SK-N-SH (cell line): ENCODE measurements around the gene ATL3. TPM values are rescaled to one million over a fixed set of nuclear protein-coding genes. Genes with fewer than 3 reads are reported as not detected.
A peak's percentile ranks its signal among the peaks of the same experiment; 100 is the strongest.

Source experiments
- CTCF ChIA-PET: fragments of 300-600, 350-600 bp; formaldehyde crosslinking; extraction: SDS; loops from one replicate; lab custom pipeline; 2021; lab: Yijun Ruan, JAX
- POLR2A ChIA-PET: fragments of 350-600 bp; sonication (Branson Sonifier 250); formaldehyde crosslinking; extraction: SDS; loops from one replicate; lab custom pipeline; 2020; ENCODE audit warnings: antibody characterized with exemption, inconsistent platforms; lab: Yijun Ruan, JAX
- DNase-seq: peaks from one replicate; pipeline ENCODE4 v3.0.0; 2012
- H2AFZ ChIP-seq: fragments of 200-600 bp; sonication (generic); 2 replicates; pipeline ENCODE4 v1.8.1; 2016; ENCODE audit warnings: antibody characterized with exemption, mild to moderate bottlenecking, low read depth
- H3F3A ChIP-seq: fragments of 200-600 bp; sonication (generic); replicated peaks from 2 replicates; pipeline ENCODE3; 2016; ENCODE audit warnings: antibody characterized with exemption, mild to moderate bottlenecking; ENCODE audit not compliant: insufficient read depth
- H3K27ac ChIP-seq, 2 experiments: fragments of 200-500 bp in 1 of 2; fragments of 200-600 bp in 1 of 2; sonication (Bioruptor generic) in 1 of 2; sonication (generic), shearing (Covaris generic) in 1 of 2; 2 replicates each; pipeline versions ENCODE4 v1.5.1 to v1.6.1; 2014 to 2016; ENCODE audit warnings: low read depth in 2 of 2, inconsistent platforms in 1 of 2, low read length in 1 of 2, mild to moderate bottlenecking in 1 of 2, mixed read lengths in 1 of 2
- H3K27me3 ChIP-seq: fragments of 200-600 bp; sonication (generic), shearing (Covaris generic); 2 replicates; pipeline ENCODE4 v1.6.1; 2016; ENCODE audit warnings: mixed run types; ENCODE audit not compliant: insufficient read depth
- H3K36me3 ChIP-seq, 2 experiments: fragments of 200-500 bp in 1 of 2; fragments of 200-600 bp in 1 of 2; sonication (Bioruptor generic) in 1 of 2; sonication (generic) in 1 of 2; replicated peaks in 1 of 2; 2 replicates each; pipeline versions ENCODE3 to v1.5.1; 2014 to 2016; ENCODE audit warnings: low read length in 1 of 2, mild to moderate bottlenecking in 1 of 2; ENCODE audit not compliant: insufficient read depth in 2 of 2, control insufficient read depth in 1 of 2
- H3K4me1 ChIP-seq, 2 experiments: fragments of 200-500 bp in 1 of 2; fragments of 200-600 bp in 1 of 2; sonication (Bioruptor generic) in 1 of 2; sonication (generic), shearing (Covaris generic) in 1 of 2; 2 replicates each; pipeline versions ENCODE4 v1.5.1 to v1.6.1; 2014 to 2016; ENCODE audit warnings: low read depth in 1 of 2, low read length in 1 of 2, mixed run types in 1 of 2; ENCODE audit not compliant: insufficient read depth in 2 of 2, control insufficient read depth in 1 of 2
- H3K4me2 ChIP-seq: fragments of 200-600 bp; sonication (generic), shearing (Covaris generic); 2 replicates; pipeline ENCODE4 v1.6.1; 2017; ENCODE audit warnings: mixed run types
- H3K4me3 ChIP-seq, 2 experiments: fragments of 200-500 bp in 1 of 2; fragments of 200-600 bp in 1 of 2; sonication (Bioruptor generic) in 1 of 2; sonication (generic), shearing (Covaris generic) in 1 of 2; 2 replicates each; pipeline versions ENCODE4 v1.5.1 to v1.8.1; 2014 to 2016; ENCODE audit warnings: low read depth in 2 of 2, inconsistent platforms in 1 of 2, low read length in 1 of 2, mild to moderate bottlenecking in 1 of 2, mixed read lengths in 1 of 2, moderate library complexity in 1 of 2
- H3K79me2 ChIP-seq: fragments of 200-600 bp; sonication (generic); 2 replicates; pipeline ENCODE4 v1.8.1; 2017; ENCODE audit warnings: mild to moderate bottlenecking; ENCODE audit not compliant: insufficient read depth
- H3K9ac ChIP-seq: fragments of 200-600 bp; sonication (generic); 2 replicates; pipeline ENCODE4 v1.6.1; 2017; ENCODE audit warnings: mixed run types
- H3K9me2 ChIP-seq: fragments of 200-600 bp; sonication (generic); 2 replicates; pipeline ENCODE4 v1.6.1; 2017; ENCODE audit warnings: mixed run types
- H3K9me3 ChIP-seq: fragments of 200-600 bp; sonication (generic); 2 replicates; pipeline ENCODE4 v1.6.1; 2017; ENCODE audit warnings: mixed run types, mild to moderate bottlenecking, moderate library complexity
- H4K20me1 ChIP-seq: fragments of 200-600 bp; sonication (generic); 2 replicates; pipeline ENCODE4 v1.6.1; 2017; ENCODE audit warnings: mild to moderate bottlenecking, mixed run types; ENCODE audit not compliant: insufficient read depth
- CHD2 ChIP-seq: fragments of 150-350 bp; IDR thresholded peaks from 2 replicates; pipeline ENCODE4 v1.6.1; 2018; ENCODE audit warnings: low read length; ENCODE audit not compliant: partially characterized antibody
- FOSL2 ChIP-seq: IDR thresholded peaks from 2 replicates; pipeline ENCODE4 v1.4.0; 2012; ENCODE audit warnings: low read depth, mild to moderate bottlenecking, moderate library complexity, borderline replicate concordance
- FOXJ3 ChIP-seq: sonication (generic); formaldehyde crosslinking; IDR thresholded peaks from 2 replicates; pipeline ENCODE4 v1.5.1; 2020; ENCODE audit warnings: mild to moderate bottlenecking, missing genetic modification reagents
- GABPA ChIP-seq: IDR thresholded peaks from 2 replicates; pipeline ENCODE4 v1.4.0; 2012; ENCODE audit warnings: low read depth, mild to moderate bottlenecking
- GATA2 ChIP-seq: sonication (generic); formaldehyde crosslinking; IDR thresholded peaks from 2 replicates; pipeline ENCODE4 v1.5.0; 2020; ENCODE audit warnings: mild to moderate bottlenecking, missing genetic modification reagents
- MEF2A ChIP-seq: IDR thresholded peaks from 2 replicates; pipeline ENCODE4 v1.4.0; 2012; ENCODE audit warnings: low read depth, borderline replicate concordance
- NRF1 ChIP-seq: IDR thresholded peaks from 2 replicates; pipeline ENCODE4 v1.6.1; 2012; ENCODE audit warnings: low read depth, mild to moderate bottlenecking, low read length
- RAD21 ChIP-seq: IDR thresholded peaks from 2 replicates; pipeline ENCODE4 v1.6.1; 2012; ENCODE audit warnings: mild to moderate bottlenecking, low read length
- RCOR1 ChIP-seq: fragments of 150-350 bp; IDR thresholded peaks from 2 replicates; pipeline ENCODE4 v1.6.1; 2017; ENCODE audit warnings: antibody characterized with exemption, low read length
- RFX5 ChIP-seq: IDR thresholded peaks from 2 replicates; pipeline ENCODE4 v1.6.1; 2012; ENCODE audit warnings: mild to moderate bottlenecking, improper control_type of control experiment, low read length
- RXRA ChIP-seq: IDR thresholded peaks from 2 replicates; pipeline ENCODE4 v1.4.0; 2012; ENCODE audit warnings: low read depth, mild to moderate bottlenecking, borderline replicate concordance
- SMC3 ChIP-seq: IDR thresholded peaks from 2 replicates; pipeline ENCODE4 v1.6.1; 2012; ENCODE audit warnings: low read depth, low read length, improper control_type of control experiment
- TAF1 ChIP-seq: IDR thresholded peaks from 2 replicates; pipeline ENCODE4 v1.6.1; 2012; ENCODE audit warnings: low read depth, mild to moderate bottlenecking, low read length, moderate library complexity, borderline replicate concordance
- TCF12 ChIP-seq: IDR thresholded peaks from 2 replicates; pipeline ENCODE4 v1.4.0; 2012
- TEAD4 ChIP-seq: IDR thresholded peaks from 2 replicates; pipeline ENCODE4 v1.4.0; 2012; ENCODE audit warnings: mild to moderate bottlenecking, borderline replicate concordance; ENCODE audit not compliant: insufficient read depth
- WGBS: methylation state at CpG from one replicate; pipeline ENCODE4 v1.1.6; 2017; ENCODE audit warnings: low lambda C conversion rate; 5-methylcytosine and 5-hydroxymethylcytosine counted together
- polyA plus RNA-seq, 3 experiments: library from polyadenylated mRNA; depleted of rRNA; stranded (reverse); fragments of >200 nt; gene quantifications; 2 replicates each; pipeline ENCODE4 v1.2.3, GENCODE V29; 2012
- TF ChIP-seq, protein P1 (sequence below): IDR thresholded peaks from 2 replicates; pipeline ENCODE4; 2012
- TF ChIP-seq, protein P2 (sequence below): fragments of 150-350 bp; IDR thresholded peaks from 2 replicates; pipeline ENCODE4 v1.6.1; 2017; ENCODE audit warnings: antibody characterized with exemption, low read length, low read depth, borderline replicate concordance
- TF ChIP-seq, protein P3 (sequence below): IDR thresholded peaks from 2 replicates; pipeline ENCODE4 v1.4.0; 2012; ENCODE audit warnings: low read depth, borderline replicate concordance
- TF ChIP-seq, protein P4 (sequence below): IDR thresholded peaks from 2 replicates; pipeline ENCODE4 v1.4.0; 2012; ENCODE audit warnings: low read depth
- TF ChIP-seq, protein P5 (sequence below): IDR thresholded peaks from 2 replicates; pipeline ENCODE4 v1.6.1; 2012; ENCODE audit warnings: mild to moderate bottlenecking, low read depth, low read length, moderate library complexity

The ATL3 gene
- polyA plus RNA-seq, 1 of the 3 experiments (the other 2 are of a cell fraction) = 13.1 TPM

DNA sequence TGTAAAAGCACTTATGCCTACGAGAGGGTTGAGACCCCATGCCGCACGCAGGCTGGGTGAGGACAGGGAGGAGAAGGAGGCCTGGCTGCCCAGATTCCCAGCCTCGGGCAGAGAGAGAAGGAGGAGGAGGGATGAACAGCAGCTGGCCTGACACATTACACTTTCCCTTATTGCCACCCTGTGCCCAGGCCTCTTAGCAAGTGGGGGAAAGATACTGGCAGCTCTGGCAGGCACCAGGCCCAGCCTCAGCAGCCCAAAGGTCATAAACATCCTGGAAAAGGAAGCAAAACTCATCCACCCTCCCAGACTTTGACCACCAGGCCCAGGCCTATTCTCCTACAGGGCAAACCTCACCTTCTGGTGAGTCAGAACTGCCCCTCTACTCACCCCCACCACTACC is 61.6 kb downstream of the ATL3 start:
- H4K20me1 ChIP-seq = no peaks in the 10 kb centered on the region
- no peak overlapping the region for H3K9ac ChIP-seq
- DNase-seq = peak; percentile 44
- H3F3A ChIP-seq = peaks cover 7% of the 10 kb centered on the region
- WGBS = 85% methylated on average over 4 of the region's 4 CpGs
- H2AFZ ChIP-seq = no peak overlapping the region
- no peak overlapping the region for H3K4me2 ChIP-seq
- no peaks in the 10 kb centered on the region for H3K9me2 ChIP-seq
- TF ChIP-seq SMC3 (no peak), TEAD4 (no peak), RFX5 (no peak), FOSL2 (no peak), TAF1 (no peak), MEF2A (no peak)
- TF ChIP-seq, protein P1, sequence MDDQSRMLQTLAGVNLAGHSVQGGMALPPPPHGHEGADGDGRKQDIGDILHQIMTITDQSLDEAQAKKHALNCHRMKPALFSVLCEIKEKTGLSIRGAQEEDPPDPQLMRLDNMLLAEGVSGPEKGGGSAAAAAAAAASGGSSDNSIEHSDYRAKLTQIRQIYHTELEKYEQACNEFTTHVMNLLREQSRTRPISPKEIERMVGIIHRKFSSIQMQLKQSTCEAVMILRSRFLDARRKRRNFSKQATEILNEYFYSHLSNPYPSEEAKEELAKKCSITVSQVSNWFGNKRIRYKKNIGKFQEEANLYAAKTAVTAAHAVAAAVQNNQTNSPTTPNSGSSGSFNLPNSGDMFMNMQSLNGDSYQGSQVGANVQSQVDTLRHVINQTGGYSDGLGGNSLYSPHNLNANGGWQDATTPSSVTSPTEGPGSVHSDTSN = no peak
- H3K79me2 ChIP-seq = no peaks in the 10 kb centered on the region
- peaks cover 14 to 15% of the 10 kb centered on the region in 2 experiments for H3K4me1 ChIP-seq
- no peaks in the 10 kb centered on the region for H3K27me3 ChIP-seq
- ChIA-PET CTCF (interaction anchor here (0.9 to 1.6 kb wide), 3 partner anchors 26 to 130 kb away, joined by 3 to 4 read pairs (median 4); no protein-coding TSS in a partner anchor), POLR2A (no interaction called here)
- no peaks in the 10 kb centered on the region for H3K9me3 ChIP-seq
- peak overlapping the region in 1 of 2 experiments; percentile 44; a peak in 1 of 4 replicates for H3K27ac ChIP-seq
- H3K36me3 ChIP-seq = no peaks in the 10 kb centered on the region
- H3K4me3 ChIP-seq = no peak overlapping the region

DNA sequence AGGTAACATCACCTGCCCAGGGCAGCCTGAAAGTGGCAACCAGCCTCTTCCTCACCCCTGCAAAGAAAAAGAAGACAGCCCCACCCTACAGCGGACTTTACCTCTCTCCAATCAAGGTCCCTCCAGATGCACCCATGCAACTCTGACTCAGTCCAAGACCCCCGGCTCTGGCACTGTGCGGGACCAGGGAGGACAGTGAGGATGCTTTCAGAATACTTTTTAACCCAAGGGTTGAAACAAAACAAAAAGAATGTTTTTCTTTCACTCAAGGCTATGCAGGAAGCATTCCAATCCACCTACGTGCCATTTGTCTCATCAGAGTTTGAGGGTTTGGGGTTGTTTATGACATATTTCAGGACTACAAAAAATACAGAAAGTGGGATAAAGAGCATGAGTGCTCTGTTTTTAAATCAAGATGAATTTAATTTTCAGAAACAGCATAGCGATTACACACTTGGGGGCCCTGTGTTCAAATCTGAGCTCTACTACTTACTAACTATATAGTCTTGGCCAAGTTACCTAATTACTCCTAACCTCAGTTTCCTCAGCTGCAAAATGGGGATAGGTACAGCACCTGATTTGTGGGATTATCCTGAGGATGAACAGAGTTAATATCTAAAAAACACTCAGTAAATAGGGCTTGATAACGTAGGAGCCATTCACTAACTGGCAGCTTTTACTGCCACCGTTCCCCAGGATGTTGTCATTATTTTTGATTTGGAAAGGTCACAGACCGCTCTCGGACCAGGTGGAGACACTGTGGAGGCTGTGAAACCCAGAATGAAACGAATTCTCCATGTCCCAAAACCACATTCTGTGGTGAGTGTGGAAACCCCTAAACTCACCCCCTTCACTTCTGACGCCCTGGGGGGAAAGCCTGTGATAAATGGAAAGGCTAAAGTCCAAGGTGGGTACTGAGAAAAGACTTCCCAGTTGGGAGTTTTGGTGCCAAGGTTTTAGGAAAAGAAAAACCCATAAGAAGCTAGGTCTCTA is 62.5 kb downstream of the ATL3 start:
- Histone ChIP-seq H3K4me3 (no peak overlapping the region), H2AFZ (no peak overlapping the region), H3K27ac (peak overlapping the region in 1 of 2 experiments; percentile 0; a peak in 2 of 4 replicates), H4K20me1 (no peaks in the 10 kb centered on the region), H3F3A (peaks cover 7% of the 10 kb centered on the region), H3K4me1 (peaks cover 14 to 15% of the 10 kb centered on the region in 2 experiments), H3K4me2 (no peak overlapping the region), H3K9ac (no peak overlapping the region), H3K9me3 (no peaks in the 10 kb centered on the region), H3K79me2 (no peaks in the 10 kb centered on the region), H3K9me2 (no peaks in the 10 kb centered on the region), H3K36me3 (no peaks in the 10 kb centered on the region), H3K27me3 (no peaks in the 10 kb centered on the region)
- POLR2A ChIA-PET = no interaction called here
- CTCF ChIA-PET = interaction anchor here (1.6 kb wide), 2 partner anchors 129 to 130 kb away, joined by 4 read pairs; no protein-coding TSS in a partner anchor
- WGBS = 82% methylated on average over 10 of the region's 11 CpGs
- DNase-seq = no peak
- TF ChIP-seq, protein P2, sequence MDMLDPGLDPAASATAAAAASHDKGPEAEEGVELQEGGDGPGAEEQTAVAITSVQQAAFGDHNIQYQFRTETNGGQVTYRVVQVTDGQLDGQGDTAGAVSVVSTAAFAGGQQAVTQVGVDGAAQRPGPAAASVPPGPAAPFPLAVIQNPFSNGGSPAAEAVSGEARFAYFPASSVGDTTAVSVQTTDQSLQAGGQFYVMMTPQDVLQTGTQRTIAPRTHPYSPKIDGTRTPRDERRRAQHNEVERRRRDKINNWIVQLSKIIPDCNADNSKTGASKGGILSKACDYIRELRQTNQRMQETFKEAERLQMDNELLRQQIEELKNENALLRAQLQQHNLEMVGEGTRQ = no peak
- TF ChIP-seq RAD21 = no peak
- TF ChIP-seq, protein P3, sequence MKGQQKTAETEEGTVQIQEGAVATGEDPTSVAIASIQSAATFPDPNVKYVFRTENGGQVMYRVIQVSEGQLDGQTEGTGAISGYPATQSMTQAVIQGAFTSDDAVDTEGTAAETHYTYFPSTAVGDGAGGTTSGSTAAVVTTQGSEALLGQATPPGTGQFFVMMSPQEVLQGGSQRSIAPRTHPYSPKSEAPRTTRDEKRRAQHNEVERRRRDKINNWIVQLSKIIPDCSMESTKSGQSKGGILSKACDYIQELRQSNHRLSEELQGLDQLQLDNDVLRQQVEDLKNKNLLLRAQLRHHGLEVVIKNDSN = no peak
- no peak for TF ChIP-seq FOSL2
- TF ChIP-seq GATA2 (CRISPR knock-in tag) = no peak
- no peak for TF ChIP-seq NRF1
- TF ChIP-seq, protein P4, sequence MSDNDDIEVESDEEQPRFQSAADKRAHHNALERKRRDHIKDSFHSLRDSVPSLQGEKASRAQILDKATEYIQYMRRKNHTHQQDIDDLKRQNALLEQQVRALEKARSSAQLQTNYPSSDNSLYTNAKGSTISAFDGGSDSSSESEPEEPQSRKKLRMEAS = no peak
- no peak for TF ChIP-seq TCF12
- no peak for TF ChIP-seq GABPA
- no peak for TF ChIP-seq RXRA
- TF ChIP-seq, protein P5, sequence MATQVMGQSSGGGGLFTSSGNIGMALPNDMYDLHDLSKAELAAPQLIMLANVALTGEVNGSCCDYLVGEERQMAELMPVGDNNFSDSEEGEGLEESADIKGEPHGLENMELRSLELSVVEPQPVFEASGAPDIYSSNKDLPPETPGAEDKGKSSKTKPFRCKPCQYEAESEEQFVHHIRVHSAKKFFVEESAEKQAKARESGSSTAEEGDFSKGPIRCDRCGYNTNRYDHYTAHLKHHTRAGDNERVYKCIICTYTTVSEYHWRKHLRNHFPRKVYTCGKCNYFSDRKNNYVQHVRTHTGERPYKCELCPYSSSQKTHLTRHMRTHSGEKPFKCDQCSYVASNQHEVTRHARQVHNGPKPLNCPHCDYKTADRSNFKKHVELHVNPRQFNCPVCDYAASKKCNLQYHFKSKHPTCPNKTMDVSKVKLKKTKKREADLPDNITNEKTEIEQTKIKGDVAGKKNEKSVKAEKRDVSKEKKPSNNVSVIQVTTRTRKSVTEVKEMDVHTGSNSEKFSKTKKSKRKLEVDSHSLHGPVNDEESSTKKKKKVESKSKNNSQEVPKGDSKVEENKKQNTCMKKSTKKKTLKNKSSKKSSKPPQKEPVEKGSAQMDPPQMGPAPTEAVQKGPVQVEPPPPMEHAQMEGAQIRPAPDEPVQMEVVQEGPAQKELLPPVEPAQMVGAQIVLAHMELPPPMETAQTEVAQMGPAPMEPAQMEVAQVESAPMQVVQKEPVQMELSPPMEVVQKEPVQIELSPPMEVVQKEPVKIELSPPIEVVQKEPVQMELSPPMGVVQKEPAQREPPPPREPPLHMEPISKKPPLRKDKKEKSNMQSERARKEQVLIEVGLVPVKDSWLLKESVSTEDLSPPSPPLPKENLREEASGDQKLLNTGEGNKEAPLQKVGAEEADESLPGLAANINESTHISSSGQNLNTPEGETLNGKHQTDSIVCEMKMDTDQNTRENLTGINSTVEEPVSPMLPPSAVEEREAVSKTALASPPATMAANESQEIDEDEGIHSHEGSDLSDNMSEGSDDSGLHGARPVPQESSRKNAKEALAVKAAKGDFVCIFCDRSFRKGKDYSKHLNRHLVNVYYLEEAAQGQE = no peak
- TF ChIP-seq CHD2 = no peak
- TF ChIP-seq RCOR1 = no peak
- TF ChIP-seq TEAD4 = no peak
- no peak for TF ChIP-seq FOXJ3 (CRISPR knock-in tag)
